Stomach smooth muscle (tissue), 2 donors: ENCODE data around the gene ABHD17C.

Experiments used
- H3K27ac ChIP-seq: one replicate; pipeline ENCODE4 v1.7.0; 2013; ENCODE audit warnings: mild to moderate bottlenecking, low read length, inconsistent platforms
- H3K27me3 ChIP-seq, 2 donors: one replicate each; pipeline ENCODE4 v1.7.0; 2013; ENCODE audit warnings: low read length in 2 of 2; ENCODE audit not compliant: insufficient read depth in 2 of 2, control insufficient read depth in 1 of 2
- H3K36me3 ChIP-seq, 2 donors: one replicate each; pipeline ENCODE4 v1.7.0; 2013; ENCODE audit warnings: low read length in 2 of 2; ENCODE audit not compliant: control insufficient read depth in 2 of 2, insufficient read depth in 2 of 2
- H3K4me1 ChIP-seq: one replicate; pipeline ENCODE4 v1.7.0; 2013; ENCODE audit warnings: low read length; ENCODE audit not compliant: control insufficient read depth, insufficient read depth
- H3K4me3 ChIP-seq, 2 donors: one replicate each; pipeline ENCODE4 v1.7.0; 2013; ENCODE audit warnings: low read length in 2 of 2
- H3K9ac ChIP-seq, 2 donors: one replicate each; pipeline ENCODE4 v1.7.0; 2013; ENCODE audit warnings: low read length in 2 of 2, mild to moderate bottlenecking in 1 of 2
- H3K9me3 ChIP-seq, 2 donors: one replicate each; pipeline ENCODE4 v1.7.0; 2013; ENCODE audit warnings: low read length in 2 of 2; ENCODE audit not compliant: control insufficient read depth in 2 of 2
- donor health status: healthy.
- donor health status: Pancreatic carcinoma.

ABHD17C gene

DNA sequence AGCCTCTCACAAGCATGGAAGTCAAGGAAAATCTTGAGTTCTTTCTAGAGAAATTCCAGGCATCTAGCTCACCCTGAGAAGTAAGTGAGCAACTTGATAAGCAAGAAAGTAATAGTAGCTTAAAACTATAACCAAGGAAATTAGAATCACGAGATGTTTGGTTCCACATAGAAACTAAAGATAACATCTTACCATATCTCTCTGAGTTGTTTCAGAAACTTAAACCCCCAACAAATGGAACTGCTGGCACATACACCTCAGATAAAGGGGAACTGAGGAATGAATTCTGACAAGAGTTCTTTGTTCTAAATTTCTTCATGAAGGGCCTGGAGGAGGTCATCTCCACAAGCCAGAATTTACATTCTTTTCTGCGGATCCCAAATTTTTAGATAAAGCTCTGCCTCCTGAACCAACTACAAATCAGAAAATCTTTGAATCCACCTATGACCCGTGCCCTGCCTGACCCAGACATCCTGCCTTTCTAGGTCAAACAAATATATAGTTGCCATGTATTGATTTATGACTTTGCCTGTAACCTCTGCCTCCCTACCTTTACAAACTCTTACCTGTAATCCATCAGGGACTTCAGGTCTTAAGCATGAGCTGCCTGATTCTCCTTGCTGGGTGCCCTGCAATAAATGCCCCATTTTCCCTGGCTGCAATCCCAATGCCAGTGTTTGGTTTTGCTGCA is 26.4 kb upstream of the ABHD17C start:
- Histone ChIP-seq H3K9ac (no peak overlapping the region), H3K4me3 (no peak overlapping the region), H3K9me3 (no peaks in the 10 kb centered on the region), H3K36me3 (no peaks in the 10 kb centered on the region), H3K27me3 (no peaks in the 10 kb centered on the region), H3K4me1 (no peaks in the 10 kb centered on the region), H3K27ac (no peak overlapping the region)

DNA sequence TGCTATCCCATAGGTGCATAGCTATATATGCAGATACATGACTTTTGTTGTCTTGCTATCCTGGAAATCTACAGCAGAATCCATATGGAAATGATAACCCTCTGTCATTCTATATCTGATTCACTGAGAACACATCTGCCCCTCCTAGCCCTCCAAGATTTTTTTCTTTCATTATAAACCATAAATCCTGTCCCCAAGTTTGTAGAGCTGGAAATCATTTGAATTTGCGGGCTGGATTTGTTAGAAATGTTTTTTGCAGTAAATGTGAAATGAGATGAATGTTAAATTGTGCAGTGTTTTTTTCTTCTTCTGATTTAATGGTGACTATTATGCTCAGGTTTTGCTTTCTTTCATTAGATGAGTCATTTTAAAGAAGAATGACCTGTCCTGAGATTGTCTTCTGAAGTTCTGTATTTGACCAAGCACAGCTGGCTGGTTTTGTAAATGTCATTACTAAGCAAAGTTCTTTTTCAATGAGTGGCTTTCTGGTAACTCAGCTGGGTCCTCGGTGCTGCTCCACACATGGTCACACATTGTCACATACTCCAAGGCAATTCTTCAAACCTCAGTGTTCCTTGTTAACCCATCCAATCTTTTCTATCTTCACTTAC is 25.3 kb upstream of the ABHD17C start:
- Histone ChIP-seq H3K27me3 (no peaks in the 10 kb centered on the region), H3K4me1 (no peaks in the 10 kb centered on the region), H3K27ac (no peak overlapping the region), H3K4me3 (no peak overlapping the region), H3K9ac (no peak overlapping the region), H3K36me3 (no peaks in the 10 kb centered on the region), H3K9me3 (no peaks in the 10 kb centered on the region)

DNA sequence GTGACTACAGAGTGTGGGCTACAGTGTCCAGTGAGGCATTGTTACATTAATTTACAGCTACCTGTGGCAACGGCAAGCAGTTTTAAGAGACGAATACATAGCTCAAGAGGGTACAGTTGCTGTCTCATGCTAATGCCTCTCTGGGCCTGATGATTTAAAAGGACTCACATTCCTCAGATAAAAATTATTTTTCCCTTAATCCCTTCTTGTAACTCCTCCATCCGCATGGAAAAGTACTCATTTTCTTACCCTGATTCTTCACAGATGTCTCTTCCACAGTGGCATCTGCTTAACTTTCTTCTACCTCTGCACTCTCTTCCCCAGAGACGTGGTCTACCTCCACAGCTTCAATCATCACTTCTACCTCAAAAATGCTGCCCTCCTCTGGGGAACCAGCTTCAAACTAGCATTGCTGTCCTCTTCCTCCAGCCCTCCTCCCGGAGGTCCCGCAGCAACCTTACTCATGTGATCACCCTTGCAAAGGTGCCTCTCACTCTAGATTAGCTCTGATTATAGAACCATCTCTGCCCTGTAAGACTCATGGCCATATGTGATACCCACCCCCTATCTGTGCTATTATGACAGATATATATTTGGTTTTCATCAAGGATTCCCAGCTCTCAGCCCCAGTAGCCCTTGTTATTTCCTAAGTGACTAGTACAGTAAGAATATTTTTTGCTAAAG is 21.4 kb upstream of the ABHD17C start:
- Histone ChIP-seq H3K4me1 (no peaks in the 10 kb centered on the region), H3K36me3 (no peaks in the 10 kb centered on the region), H3K27me3 (no peaks in the 10 kb centered on the region)

DNA sequence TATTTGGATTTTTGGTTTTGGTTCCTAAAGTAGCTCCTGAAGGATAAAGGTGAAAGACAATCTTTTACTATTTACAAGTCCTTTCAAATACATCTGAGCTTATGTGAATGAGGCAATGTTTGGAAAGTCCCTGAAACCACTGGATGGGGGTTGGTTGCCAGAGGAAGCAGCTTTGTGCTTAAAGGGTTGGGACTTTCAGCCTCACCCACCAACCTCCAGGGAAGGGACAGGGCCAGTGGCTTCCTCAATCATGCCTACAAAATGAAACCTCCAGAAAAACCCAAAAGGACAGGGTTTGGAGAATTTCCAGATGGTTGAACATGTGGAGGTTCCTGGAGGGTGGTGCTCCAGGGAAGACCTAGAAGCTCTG is 20.9 kb upstream of the ABHD17C start:
- H3K9ac ChIP-seq: no peak overlapping the region
- H3K27ac ChIP-seq: no peak overlapping the region

More for the DNA sequence above, 21.4 kb upstream of the ABHD17C start:
- Histone ChIP-seq H3K9ac (no peak overlapping the region), H3K4me3 (no peak overlapping the region), H3K9me3 (no peaks in the 10 kb centered on the region), H3K27ac (no peak overlapping the region)

DNA sequence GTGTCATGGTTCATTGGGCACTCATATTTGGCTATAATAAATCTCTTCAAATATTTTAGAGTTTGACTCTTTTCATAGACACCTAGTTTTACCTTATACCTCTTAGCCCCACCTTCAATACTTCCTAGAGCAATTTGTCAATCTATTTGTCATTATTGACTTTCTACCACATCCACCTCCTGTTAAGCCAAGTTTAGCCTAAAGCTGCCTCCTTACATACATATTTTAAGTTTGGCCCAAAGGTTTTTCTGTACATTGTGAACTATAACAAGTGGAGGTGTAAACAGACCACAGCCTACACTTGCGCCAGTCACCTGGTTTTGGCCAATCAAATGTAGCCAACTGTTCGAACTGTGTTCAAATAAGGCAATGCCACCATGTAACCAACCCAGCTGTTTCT is 18.1 kb upstream of the ABHD17C start:
- H3K27ac ChIP-seq: no peak overlapping the region
- no peaks in the 10 kb centered on the region for H3K9me3 ChIP-seq
- no peaks in the 10 kb centered on the region for H3K36me3 ChIP-seq
- no peaks in the 10 kb centered on the region for H3K4me1 ChIP-seq
- H3K27me3 ChIP-seq: no peaks in the 10 kb centered on the region
- no peak overlapping the region for H3K9ac ChIP-seq
- H3K4me3 ChIP-seq: no peak overlapping the region

More for the DNA sequence above, 20.9 kb upstream of the ABHD17C start:
- no peaks in the 10 kb centered on the region for H3K36me3 ChIP-seq
- no peaks in the 10 kb centered on the region for H3K27me3 ChIP-seq
- no peak overlapping the region for H3K4me3 ChIP-seq
- H3K9me3 ChIP-seq: no peaks in the 10 kb centered on the region
- no peaks in the 10 kb centered on the region for H3K4me1 ChIP-seq

DNA sequence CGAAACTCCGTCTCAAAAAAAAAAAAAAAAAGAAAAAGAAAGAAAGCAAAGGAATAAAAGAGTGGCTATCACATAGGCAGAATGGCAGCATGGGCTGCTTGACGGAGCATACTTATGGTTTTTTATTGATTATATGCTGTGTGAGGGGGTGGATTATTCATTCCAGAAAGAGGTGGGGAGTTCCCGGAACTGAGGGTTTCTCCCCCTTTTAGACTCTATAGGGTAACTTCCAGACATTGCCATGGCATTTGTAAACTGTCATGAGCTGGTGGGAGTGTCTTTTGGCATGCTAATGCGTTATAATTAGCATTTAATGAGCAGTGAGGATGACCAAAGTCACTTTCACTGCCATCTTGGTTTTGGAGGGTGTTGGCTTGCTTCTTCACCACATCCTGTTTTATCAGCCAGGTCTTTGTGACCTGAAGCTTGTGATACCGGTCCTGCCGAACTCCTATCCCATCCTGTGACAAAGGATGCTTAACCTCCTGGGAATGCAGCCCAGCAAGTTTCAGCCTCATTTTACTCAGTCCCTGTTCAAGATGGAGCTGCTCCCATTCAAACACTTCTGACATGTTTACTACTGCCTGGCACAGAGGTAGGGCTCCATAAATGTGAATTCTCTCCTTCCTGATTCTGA is 15.8 kb upstream of the ABHD17C start:
- no peaks in the 10 kb centered on the region for H3K9me3 ChIP-seq
- no peaks in the 10 kb centered on the region for H3K27me3 ChIP-seq
- no peak overlapping the region for H3K4me3 ChIP-seq
- no peak overlapping the region for H3K27ac ChIP-seq
- no peak overlapping the region for H3K9ac ChIP-seq
- no peaks in the 10 kb centered on the region for H3K4me1 ChIP-seq
- no peaks in the 10 kb centered on the region for H3K36me3 ChIP-seq

DNA sequence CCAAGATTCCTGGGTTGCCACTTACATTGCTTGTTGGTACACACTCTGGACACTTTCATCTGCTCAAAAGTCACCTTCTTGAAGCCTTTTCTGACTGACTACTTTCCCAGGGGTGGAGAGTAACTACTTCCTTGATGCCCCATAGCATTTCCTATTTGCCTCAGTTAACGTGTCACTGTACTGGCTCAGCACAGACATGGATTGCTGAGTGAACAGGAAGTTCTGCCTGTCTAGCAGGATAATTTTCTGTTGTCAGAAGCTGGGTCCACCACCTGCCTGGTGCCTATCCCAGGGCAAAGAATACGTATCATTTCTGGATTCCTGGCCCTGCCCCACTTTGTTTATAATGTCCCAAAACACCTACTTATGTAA is 15.3 kb upstream of the ABHD17C start:
- Histone ChIP-seq H3K36me3 (no peaks in the 10 kb centered on the region), H3K27me3 (no peaks in the 10 kb centered on the region), H3K27ac (no peak overlapping the region), H3K4me1 (no peaks in the 10 kb centered on the region), H3K4me3 (no peak overlapping the region), H3K9ac (no peak overlapping the region), H3K9me3 (no peaks in the 10 kb centered on the region)

DNA sequence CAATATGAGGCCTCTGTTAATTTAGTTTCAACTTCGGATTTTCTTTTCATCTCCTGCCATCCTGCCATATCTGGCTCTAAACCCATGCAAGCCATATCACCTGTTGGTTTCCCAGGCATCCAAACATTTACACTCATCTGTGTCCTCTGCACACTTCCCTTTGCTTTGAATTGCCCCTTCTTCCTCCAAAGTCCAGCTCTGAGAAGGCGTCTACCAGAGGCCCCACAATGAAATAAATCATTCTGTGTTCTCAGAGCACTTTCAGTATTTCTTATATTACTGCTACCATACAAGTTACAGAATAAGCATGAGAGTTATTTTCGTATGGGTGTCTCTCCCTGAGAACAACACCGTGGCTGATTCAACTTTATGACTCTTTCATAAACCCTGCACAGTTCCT is 12.9 kb upstream of the ABHD17C start:
- no peaks in the 10 kb centered on the region for H3K36me3 ChIP-seq
- no peak overlapping the region for H3K9ac ChIP-seq
- H3K4me3 ChIP-seq: no peak overlapping the region
- no peaks in the 10 kb centered on the region for H3K9me3 ChIP-seq
- no peaks in the 10 kb centered on the region for H3K27me3 ChIP-seq
- H3K27ac ChIP-seq: no peak overlapping the region
- H3K4me1 ChIP-seq: no peaks in the 10 kb centered on the region

DNA sequence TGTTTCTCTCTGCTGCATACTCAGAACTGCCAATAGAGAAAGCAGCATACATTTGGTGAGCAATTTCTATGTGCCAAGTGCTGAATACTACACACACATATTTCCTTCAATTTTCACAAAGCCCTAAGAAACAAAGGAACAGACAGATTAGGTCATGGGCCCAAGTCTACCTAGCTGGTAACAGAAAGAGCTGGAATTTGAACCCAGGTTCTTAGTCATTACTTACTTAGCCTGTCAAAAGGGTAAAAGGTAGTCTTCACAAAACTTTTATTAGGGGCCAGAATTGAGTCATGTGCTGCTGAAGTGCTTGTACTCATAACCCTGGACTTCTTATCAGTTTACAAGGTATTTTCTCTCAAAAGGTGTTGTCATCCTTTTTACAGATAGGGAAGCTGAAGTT is 10.4 kb upstream of the ABHD17C start:
- Histone ChIP-seq H3K27ac (no peak overlapping the region), H3K9me3 (no peaks in the 10 kb centered on the region), H3K27me3 (no peaks in the 10 kb centered on the region), H3K4me1 (no peaks in the 10 kb centered on the region), H3K36me3 (no peaks in the 10 kb centered on the region), H3K9ac (no peak overlapping the region), H3K4me3 (no peak overlapping the region)

DNA sequence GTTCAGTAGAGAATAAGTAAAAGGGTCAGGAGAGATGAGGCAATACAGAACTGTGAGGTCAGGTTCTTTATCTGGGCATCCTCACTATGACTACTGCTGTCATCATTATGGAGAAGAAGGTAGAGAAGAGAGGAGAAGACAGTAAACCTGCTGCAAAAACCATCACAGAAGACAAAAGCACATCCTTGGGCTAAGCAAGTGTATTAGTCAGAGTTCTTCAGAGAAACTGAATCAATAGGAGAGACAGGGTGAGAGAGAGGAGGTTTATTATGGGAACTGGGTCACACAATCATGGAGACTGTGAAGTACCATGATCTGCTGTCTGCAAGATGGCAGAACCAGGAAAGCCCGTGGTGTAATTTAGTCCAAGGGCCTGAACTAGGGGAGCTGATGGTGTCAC is 9.5 kb upstream of the ABHD17C start:
- Histone ChIP-seq H3K4me1 (no peaks in the 10 kb centered on the region), H3K36me3 (no peaks in the 10 kb centered on the region), H3K27ac (no peak overlapping the region), H3K4me3 (no peak overlapping the region), H3K9me3 (no peaks in the 10 kb centered on the region), H3K9ac (no peak overlapping the region), H3K27me3 (no peaks in the 10 kb centered on the region)

DNA sequence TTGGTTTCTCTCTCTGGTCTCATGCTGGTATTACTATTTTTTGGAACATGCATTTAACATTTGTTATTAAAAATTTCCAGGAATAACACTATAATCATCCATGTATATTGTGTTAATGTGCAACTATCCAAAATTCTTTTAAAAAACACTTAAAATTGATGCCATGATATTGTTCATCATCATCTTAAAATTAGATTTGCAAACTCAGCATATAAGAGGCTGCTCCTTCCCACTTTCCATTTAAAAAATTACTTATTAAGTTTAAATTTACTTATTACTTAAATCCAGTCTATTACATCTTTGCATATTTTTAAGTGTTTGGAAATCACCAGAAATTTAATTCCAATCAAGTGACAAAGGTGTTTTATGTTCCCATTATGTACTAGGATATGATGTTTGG is 5.8 kb upstream of the ABHD17C start:
- H3K27me3 ChIP-seq: no peaks in the 10 kb centered on the region
- H3K27ac ChIP-seq: no peak overlapping the region
- H3K36me3 ChIP-seq: no peaks in the 10 kb centered on the region
- H3K9me3 ChIP-seq: no peaks in the 10 kb centered on the region
- H3K4me1 ChIP-seq: peaks cover 5% of the 10 kb centered on the region
- no peak overlapping the region for H3K4me3 ChIP-seq
- no peak overlapping the region for H3K9ac ChIP-seq
